ENCODE data around the gene C14orf132.

- TF ChIP-seq POLR2A (IDR thresholded peaks at IDR 0.05), result no peak
- TF ChIP-seq CTCF (IDR thresholded peaks at IDR 0.05), result no peak
These were observed 55.5 kb downstream of the C14orf132 start for GRCh38 chr14:96094656-96095055.
